Measurements from ENCODE around the gene EXOC1. TPM values are rescaled to one million over a fixed set of nuclear protein-coding genes. Genes with fewer than 3 reads are reported as not detected.

The EXOC1 gene
- total RNA-seq, 1 donor from 2014 or later: 33.3 TPM

GRCh38 chr4:55926610-55927009 lies 73.2 kb downstream of the EXOC1 start:
- Mint-ChIP-seq H3K36me3 (ENCODE audit: low read depth, unreplicated experiment) (no peaks in the 10 kb centered on the region), H3K9me3 (ENCODE audit: unreplicated experiment) (no peaks in the 10 kb centered on the region), H3K27ac (ENCODE audit: unreplicated experiment) (no peak overlapping the region), H3K4me1 (ENCODE audit: low read depth, unreplicated experiment) (peaks cover 9% of the 10 kb centered on the region), H3K4me3 (ENCODE audit: unreplicated experiment) (no peak overlapping the region), H3K27me3 (ENCODE audit: low read depth, unreplicated experiment) (no peaks in the 10 kb centered on the region)
- H3K4me1 ChIP-seq (ENCODE audit: insufficient read depth, low read length): no peaks in the 10 kb centered on the region
- H3K79me2 ChIP-seq (ENCODE audit: insufficient read depth, low read length): no peaks in the 10 kb centered on the region
- no peak overlapping the region for H2AFZ ChIP-seq (ENCODE audit: low read depth, low read length)
- H4K20me1 ChIP-seq (ENCODE audit: insufficient read depth, low read length): no peaks in the 10 kb centered on the region
- no peaks in the 10 kb centered on the region for H3K9me3 ChIP-seq (ENCODE audit: insufficient read depth, low read depth, low read length)
- FAIRE-seq (no peak), DNase-seq (ENCODE audit: low read depth) (no peak)
- no peak for TF ChIP-seq EZH2 (IDR thresholded peaks at IDR 0.05; ENCODE audit: insufficient read depth, low read length)
- TF ChIP-seq, protein P1, sequence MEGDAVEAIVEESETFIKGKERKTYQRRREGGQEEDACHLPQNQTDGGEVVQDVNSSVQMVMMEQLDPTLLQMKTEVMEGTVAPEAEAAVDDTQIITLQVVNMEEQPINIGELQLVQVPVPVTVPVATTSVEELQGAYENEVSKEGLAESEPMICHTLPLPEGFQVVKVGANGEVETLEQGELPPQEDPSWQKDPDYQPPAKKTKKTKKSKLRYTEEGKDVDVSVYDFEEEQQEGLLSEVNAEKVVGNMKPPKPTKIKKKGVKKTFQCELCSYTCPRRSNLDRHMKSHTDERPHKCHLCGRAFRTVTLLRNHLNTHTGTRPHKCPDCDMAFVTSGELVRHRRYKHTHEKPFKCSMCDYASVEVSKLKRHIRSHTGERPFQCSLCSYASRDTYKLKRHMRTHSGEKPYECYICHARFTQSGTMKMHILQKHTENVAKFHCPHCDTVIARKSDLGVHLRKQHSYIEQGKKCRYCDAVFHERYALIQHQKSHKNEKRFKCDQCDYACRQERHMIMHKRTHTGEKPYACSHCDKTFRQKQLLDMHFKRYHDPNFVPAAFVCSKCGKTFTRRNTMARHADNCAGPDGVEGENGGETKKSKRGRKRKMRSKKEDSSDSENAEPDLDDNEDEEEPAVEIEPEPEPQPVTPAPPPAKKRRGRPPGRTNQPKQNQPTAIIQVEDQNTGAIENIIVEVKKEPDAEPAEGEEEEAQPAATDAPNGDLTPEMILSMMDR (IDR thresholded peaks at IDR 0.05; ENCODE audit: insufficient read depth, low read depth, low read length): no peak
- H3K4me3 ChIP-seq (ENCODE audit: insufficient read depth, low read depth, low read length): no peak overlapping the region
- no peaks in the 10 kb centered on the region for H3K36me3 ChIP-seq (ENCODE audit: insufficient read depth, low read length)
- no peak overlapping the region for H3K27ac ChIP-seq (ENCODE audit: low read depth, low read length)
- H3K27me3 ChIP-seq (ENCODE audit: insufficient read depth, low read length): no peaks in the 10 kb centered on the region
- H3K9ac ChIP-seq (ENCODE audit: low read length): no peak overlapping the region
- no peak overlapping the region for H3K4me2 ChIP-seq (ENCODE audit: low read length)

DNA sequence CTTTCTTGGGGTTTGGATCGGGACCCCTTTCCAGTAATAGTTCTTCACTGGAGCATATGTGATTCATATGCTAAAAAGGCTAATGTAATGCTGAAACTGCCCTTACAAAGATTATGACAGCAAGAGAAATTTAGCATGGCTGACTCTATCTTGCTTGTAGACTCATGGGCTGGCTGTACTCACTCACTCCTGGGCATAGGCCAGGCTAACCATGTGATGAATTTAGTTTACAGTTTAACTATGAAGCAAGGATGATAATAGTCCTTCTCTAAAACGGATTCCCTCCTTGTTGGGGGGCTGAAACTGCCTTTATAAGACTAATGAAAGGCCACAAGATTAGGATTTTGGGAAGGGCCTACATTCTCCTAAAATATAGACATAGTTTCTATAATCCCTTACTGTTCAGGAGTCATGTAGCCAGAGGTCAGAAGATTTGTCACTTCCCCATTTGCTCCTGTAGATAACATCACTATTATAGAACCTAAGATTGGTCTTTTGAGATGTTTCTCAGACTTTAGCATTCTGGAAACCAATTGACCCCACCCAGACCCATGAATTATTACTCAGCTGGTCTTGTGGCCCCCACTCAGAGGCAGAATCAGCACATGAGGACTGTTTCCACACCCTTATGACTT lies 74.5 kb downstream of the EXOC1 start:
- H3K27me3 ChIP-seq (ENCODE audit: insufficient read depth, low read length): no peaks in the 10 kb centered on the region
- H3K36me3 Mint-ChIP-seq (ENCODE audit: low read depth, unreplicated experiment): no peaks in the 10 kb centered on the region
- no peaks in the 10 kb centered on the region for H3K9me3 ChIP-seq (ENCODE audit: insufficient read depth, low read depth, low read length)
- H3K4me1 Mint-ChIP-seq (ENCODE audit: low read depth, unreplicated experiment): peaks cover 9% of the 10 kb centered on the region
- no peaks in the 10 kb centered on the region for H3K36me3 ChIP-seq (ENCODE audit: insufficient read depth, low read length)
- H3K4me1 ChIP-seq (ENCODE audit: insufficient read depth, low read length): no peaks in the 10 kb centered on the region
- H3K27ac Mint-ChIP-seq (ENCODE audit: unreplicated experiment): no peak overlapping the region
- no peak overlapping the region for H3K27ac ChIP-seq (ENCODE audit: low read depth, low read length)
- DNase-seq (ENCODE audit: low read depth) (no peak), FAIRE-seq (no peak)
- no peaks in the 10 kb centered on the region for H3K9me3 Mint-ChIP-seq (ENCODE audit: unreplicated experiment)
- H3K9ac ChIP-seq (ENCODE audit: low read length): no peak overlapping the region
- no peak overlapping the region for H3K4me3 Mint-ChIP-seq (ENCODE audit: unreplicated experiment)
- H3K79me2 ChIP-seq (ENCODE audit: insufficient read depth, low read length): no peaks in the 10 kb centered on the region
- TF ChIP-seq, protein P1 (IDR thresholded peaks at IDR 0.05; ENCODE audit: insufficient read depth, low read depth, low read length): no peak
- no peak for TF ChIP-seq EZH2 (IDR thresholded peaks at IDR 0.05; ENCODE audit: insufficient read depth, low read length)
- no peak overlapping the region for H3K4me3 ChIP-seq (ENCODE audit: insufficient read depth, low read depth, low read length)
- H3K4me2 ChIP-seq (ENCODE audit: low read length): no peak overlapping the region
- H3K27me3 Mint-ChIP-seq (ENCODE audit: low read depth, unreplicated experiment): no peaks in the 10 kb centered on the region
- no peaks in the 10 kb centered on the region for H4K20me1 ChIP-seq (ENCODE audit: insufficient read depth, low read length)
- H2AFZ ChIP-seq (ENCODE audit: low read depth, low read length): no peak overlapping the region

GRCh38 chr4:55928846-55929245 lies 75.4 kb downstream of the EXOC1 start:
- peaks cover 9% of the 10 kb centered on the region for H3K4me1 Mint-ChIP-seq (ENCODE audit: low read depth, unreplicated experiment)

More at GRCh38 chr4:55928846-55929245, 75.4 kb downstream of the EXOC1 start:
- H4K20me1 ChIP-seq (ENCODE audit: insufficient read depth, low read length): no peaks in the 10 kb centered on the region
- no peak for TF ChIP-seq EZH2 (IDR thresholded peaks at IDR 0.05; ENCODE audit: insufficient read depth, low read length)
- TF ChIP-seq, protein P1 (IDR thresholded peaks at IDR 0.05; ENCODE audit: insufficient read depth, low read depth, low read length): no peak
- H2AFZ ChIP-seq (ENCODE audit: low read depth, low read length): no peak overlapping the region
- H3K4me3 ChIP-seq (ENCODE audit: insufficient read depth, low read depth, low read length): no peak overlapping the region
- Mint-ChIP-seq H3K4me3 (ENCODE audit: unreplicated experiment) (no peak overlapping the region), H3K9me3 (ENCODE audit: unreplicated experiment) (peaks cover under 1% of the 10 kb centered on the region), H3K36me3 (ENCODE audit: low read depth, unreplicated experiment) (no peaks in the 10 kb centered on the region), H3K27me3 (ENCODE audit: low read depth, unreplicated experiment) (no peaks in the 10 kb centered on the region), H3K27ac (ENCODE audit: unreplicated experiment) (no peak overlapping the region)
- H3K27me3 ChIP-seq (ENCODE audit: insufficient read depth, low read length): no peaks in the 10 kb centered on the region
- H3K9me3 ChIP-seq (ENCODE audit: insufficient read depth, low read depth, low read length): no peaks in the 10 kb centered on the region
- H3K27ac ChIP-seq (ENCODE audit: low read depth, low read length): no peak overlapping the region
- FAIRE-seq (no peak), DNase-seq (ENCODE audit: low read depth) (no peak)
- H3K79me2 ChIP-seq (ENCODE audit: insufficient read depth, low read length): no peaks in the 10 kb centered on the region
- no peak overlapping the region for H3K9ac ChIP-seq (ENCODE audit: low read length)
- H3K4me2 ChIP-seq (ENCODE audit: low read length): no peak overlapping the region
- H3K4me1 ChIP-seq (ENCODE audit: insufficient read depth, low read length): no peaks in the 10 kb centered on the region
- no peaks in the 10 kb centered on the region for H3K36me3 ChIP-seq (ENCODE audit: insufficient read depth, low read length)
